Tibial nerve (tissue), 3 donors: ENCODE data around the gene TDRD6.

Source experiments
- POLR2A ChIP-seq, 2 donors: fragments of 450-650 bp; IDR thresholded peaks; one replicate each; pipeline ENCODE4 v1.6.1; 2017; ENCODE audit warnings: antibody characterized with exemption in 2 of 2, mild to moderate bottlenecking in 2 of 2, moderate library complexity in 2 of 2
- TF ChIP-seq, protein P1 (sequence below), 5 experiments: fragments of 200-600 bp in 3 of 5; fragments of 450-650 bp in 2 of 5; sonication (generic) in 3 of 5; IDR thresholded peaks; one replicate each; pipeline ENCODE4 v1.5.1; 2016 to 2019; ENCODE audit warnings: antibody characterized with exemption in 5 of 5, mild to moderate bottlenecking in 3 of 5, moderate library complexity in 2 of 5

DNA sequence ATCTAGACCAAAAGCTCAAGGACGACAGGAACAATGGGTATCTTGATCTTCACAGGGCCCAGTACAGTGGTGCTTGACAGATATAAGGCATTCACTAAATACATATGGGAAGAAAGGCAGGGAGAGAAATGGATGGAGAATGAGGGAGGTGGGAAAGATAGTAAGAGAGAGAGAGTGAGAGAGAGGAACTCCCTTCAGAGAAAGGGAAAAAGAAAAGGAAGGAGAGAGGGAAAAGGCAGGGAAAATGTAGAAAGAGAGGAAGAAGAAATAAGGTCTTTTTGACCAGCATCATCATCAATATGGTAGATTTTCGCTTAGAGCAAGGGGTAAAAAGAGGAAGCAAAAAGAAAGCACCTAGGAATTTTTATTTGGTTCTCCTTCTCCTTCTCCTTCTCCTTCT lies 58.3 kb downstream of the TDRD6 start:
- TF ChIP-seq, protein P1, sequence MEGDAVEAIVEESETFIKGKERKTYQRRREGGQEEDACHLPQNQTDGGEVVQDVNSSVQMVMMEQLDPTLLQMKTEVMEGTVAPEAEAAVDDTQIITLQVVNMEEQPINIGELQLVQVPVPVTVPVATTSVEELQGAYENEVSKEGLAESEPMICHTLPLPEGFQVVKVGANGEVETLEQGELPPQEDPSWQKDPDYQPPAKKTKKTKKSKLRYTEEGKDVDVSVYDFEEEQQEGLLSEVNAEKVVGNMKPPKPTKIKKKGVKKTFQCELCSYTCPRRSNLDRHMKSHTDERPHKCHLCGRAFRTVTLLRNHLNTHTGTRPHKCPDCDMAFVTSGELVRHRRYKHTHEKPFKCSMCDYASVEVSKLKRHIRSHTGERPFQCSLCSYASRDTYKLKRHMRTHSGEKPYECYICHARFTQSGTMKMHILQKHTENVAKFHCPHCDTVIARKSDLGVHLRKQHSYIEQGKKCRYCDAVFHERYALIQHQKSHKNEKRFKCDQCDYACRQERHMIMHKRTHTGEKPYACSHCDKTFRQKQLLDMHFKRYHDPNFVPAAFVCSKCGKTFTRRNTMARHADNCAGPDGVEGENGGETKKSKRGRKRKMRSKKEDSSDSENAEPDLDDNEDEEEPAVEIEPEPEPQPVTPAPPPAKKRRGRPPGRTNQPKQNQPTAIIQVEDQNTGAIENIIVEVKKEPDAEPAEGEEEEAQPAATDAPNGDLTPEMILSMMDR (IDR thresholded peaks at IDR 0.05): no peak
- TF ChIP-seq POLR2A (IDR thresholded peaks at IDR 0.05): no peak
